Parathyroid adenoma (tissue), 2 donors: Measurements from ENCODE around the gene ACADM.
"Not testable (repeated sequence)": the region's sequence is repeated elsewhere in the genome, so short reads cannot be mapped to it uniquely, and the experiment has no call there.

ENCODE experiments used
- H2AFZ ChIP-seq: fragments of 300-600 bp; sonication (generic); one replicate; pipeline ENCODE4 v1.7.0; 2017; ENCODE audit warnings: antibody characterized with exemption, mild to moderate bottlenecking
- H3K27ac ChIP-seq: fragments of 300-600 bp; sonication (generic); one replicate; pipeline ENCODE4 v1.7.0; 2017
- H3K27me3 ChIP-seq: fragments of 300-600 bp; sonication (generic); one replicate; pipeline ENCODE4 v1.7.0; 2017; ENCODE audit warnings: low read length; ENCODE audit not compliant: control insufficient read depth, insufficient read depth
- H3K36me3 ChIP-seq: fragments of 300-600 bp; sonication (generic); one replicate; pipeline ENCODE4 v1.7.0; 2017; ENCODE audit warnings: low read length; ENCODE audit not compliant: control insufficient read depth, insufficient read depth
- H3K4me1 ChIP-seq: fragments of 300-600 bp; sonication (generic); one replicate; pipeline ENCODE4 v1.7.0; 2017; ENCODE audit warnings: control low read depth
- H3K4me2 ChIP-seq: fragments of 300-600 bp; sonication (generic); one replicate; pipeline ENCODE4 v1.7.0; 2017; ENCODE audit warnings: low read length
- H3K4me3 ChIP-seq: fragments of 300-600 bp; sonication (generic); one replicate; pipeline ENCODE4 v1.7.0; 2017; ENCODE audit warnings: low read depth, low read length
- H3K79me2 ChIP-seq: fragments of 300-600 bp; sonication (generic); one replicate; pipeline ENCODE4 v1.7.0; 2017; ENCODE audit warnings: control low read depth
- H3K9ac ChIP-seq: fragments of 300-600 bp; sonication (generic); one replicate; pipeline ENCODE4 v1.7.0; 2017; ENCODE audit warnings: mild to moderate bottlenecking
- H3K9me3 ChIP-seq: fragments of 300-600 bp; sonication (generic); one replicate; pipeline ENCODE4 v1.7.0; 2017; ENCODE audit warnings: low read length; ENCODE audit not compliant: control insufficient read depth
- TF ChIP-seq, protein P1 (sequence below): fragments of 300-600 bp; sonication (generic); IDR thresholded peaks from one replicate; pipeline ENCODE4 v1.7.0; 2017; ENCODE audit warnings: antibody characterized with exemption, mild to moderate bottlenecking
- donor health status: primary hyperparathyroidism.

The ACADM gene

DNA sequence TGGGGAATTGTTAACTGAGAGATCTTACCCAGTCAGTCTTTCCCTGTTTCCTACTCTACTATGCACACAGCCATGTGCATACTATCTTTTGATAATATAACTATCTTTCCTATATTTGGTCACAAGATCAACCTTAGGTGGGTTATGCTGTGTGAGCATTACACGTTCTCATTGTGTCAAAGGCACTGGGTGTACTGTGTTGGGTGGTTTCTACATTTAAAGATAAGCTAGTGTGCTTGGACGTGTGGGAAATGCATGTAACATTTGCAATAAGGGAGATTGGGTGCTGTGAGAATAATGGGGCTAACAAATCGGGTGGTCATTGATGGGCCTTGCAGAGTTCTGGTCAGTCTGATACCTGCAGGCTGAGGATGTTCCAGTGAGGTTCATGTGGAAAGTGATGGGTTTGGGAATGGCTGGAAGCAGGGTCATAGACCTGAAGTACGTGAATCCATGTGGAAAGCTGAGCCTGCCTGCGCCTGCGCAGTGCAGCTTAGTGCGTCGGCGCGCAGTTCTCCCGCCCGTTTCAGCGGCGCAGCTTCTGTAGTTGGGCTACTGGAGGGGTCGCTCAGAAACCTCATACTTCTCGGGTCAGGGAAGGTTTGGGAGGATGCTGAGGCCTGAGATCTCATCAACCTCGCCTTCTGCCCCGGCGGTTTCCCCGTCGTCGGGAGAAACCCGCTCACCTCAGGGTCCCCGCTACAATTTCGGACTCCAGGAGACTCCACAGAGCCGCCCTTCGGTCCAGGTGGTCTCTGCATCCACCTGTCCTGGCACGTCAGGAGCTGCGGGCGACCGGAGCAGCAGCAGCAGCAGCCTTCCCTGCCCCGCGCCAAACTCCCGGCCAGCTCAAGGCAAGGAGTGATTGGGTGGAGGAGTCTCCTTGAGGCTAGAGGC, 72.1 kb downstream of the ACADM start, which contains the start of gene MSH4:
MSH4 (plus strand) TSS at position 507 of the 897 bp plus-strand sequence; CDS start at position 611, 104 bp downstream.
- Histone ChIP-seq H2AFZ (peak within 1 kb of the TSS; percentile 68), H3K4me2 (no peak within 1 kb of the TSS), H3K79me2 (no peaks in the 10 kb centered on the region), H3K9me3 (no peaks in the 10 kb centered on the region), H3K27me3 (no peaks in the 10 kb centered on the region), H3K4me3 (no peak within 1 kb of the TSS), H3K36me3 (no peaks in the 10 kb centered on the region), H3K9ac (no peak within 1 kb of the TSS), H3K27ac (no peak within 1 kb of the TSS), H3K4me1 (no peaks in the 10 kb centered on the region)
- TF ChIP-seq, protein P1, sequence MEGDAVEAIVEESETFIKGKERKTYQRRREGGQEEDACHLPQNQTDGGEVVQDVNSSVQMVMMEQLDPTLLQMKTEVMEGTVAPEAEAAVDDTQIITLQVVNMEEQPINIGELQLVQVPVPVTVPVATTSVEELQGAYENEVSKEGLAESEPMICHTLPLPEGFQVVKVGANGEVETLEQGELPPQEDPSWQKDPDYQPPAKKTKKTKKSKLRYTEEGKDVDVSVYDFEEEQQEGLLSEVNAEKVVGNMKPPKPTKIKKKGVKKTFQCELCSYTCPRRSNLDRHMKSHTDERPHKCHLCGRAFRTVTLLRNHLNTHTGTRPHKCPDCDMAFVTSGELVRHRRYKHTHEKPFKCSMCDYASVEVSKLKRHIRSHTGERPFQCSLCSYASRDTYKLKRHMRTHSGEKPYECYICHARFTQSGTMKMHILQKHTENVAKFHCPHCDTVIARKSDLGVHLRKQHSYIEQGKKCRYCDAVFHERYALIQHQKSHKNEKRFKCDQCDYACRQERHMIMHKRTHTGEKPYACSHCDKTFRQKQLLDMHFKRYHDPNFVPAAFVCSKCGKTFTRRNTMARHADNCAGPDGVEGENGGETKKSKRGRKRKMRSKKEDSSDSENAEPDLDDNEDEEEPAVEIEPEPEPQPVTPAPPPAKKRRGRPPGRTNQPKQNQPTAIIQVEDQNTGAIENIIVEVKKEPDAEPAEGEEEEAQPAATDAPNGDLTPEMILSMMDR: no peak

DNA sequence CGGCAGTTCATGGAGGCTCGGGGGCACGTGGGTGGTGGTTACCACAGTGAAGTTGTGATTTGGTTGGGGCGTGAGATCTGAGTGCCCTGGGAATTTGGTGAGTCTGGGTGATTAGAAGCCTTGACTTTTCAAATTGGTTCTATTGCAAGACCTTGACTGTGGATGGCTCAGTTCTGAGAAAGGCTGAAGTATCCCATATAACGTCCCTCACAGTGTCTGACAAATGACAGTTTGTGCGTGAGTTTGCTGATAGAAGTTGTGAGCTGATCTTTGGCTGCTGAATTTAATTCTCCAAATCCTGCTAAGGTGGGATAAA, 72.7 kb downstream of the ACADM start:
- Histone ChIP-seq H3K27me3 (no peaks in the 10 kb centered on the region), H3K27ac (no peak overlapping the region), H3K36me3 (no peaks in the 10 kb centered on the region), H3K4me1 (no peaks in the 10 kb centered on the region), H3K9ac (no peak overlapping the region), H3K4me2 (no peak overlapping the region), H3K79me2 (no peaks in the 10 kb centered on the region), H3K9me3 (no peaks in the 10 kb centered on the region), H2AFZ (peak overlapping the region; percentile 68), H3K4me3 (no peak overlapping the region)
- TF ChIP-seq, protein P1: no peak

DNA sequence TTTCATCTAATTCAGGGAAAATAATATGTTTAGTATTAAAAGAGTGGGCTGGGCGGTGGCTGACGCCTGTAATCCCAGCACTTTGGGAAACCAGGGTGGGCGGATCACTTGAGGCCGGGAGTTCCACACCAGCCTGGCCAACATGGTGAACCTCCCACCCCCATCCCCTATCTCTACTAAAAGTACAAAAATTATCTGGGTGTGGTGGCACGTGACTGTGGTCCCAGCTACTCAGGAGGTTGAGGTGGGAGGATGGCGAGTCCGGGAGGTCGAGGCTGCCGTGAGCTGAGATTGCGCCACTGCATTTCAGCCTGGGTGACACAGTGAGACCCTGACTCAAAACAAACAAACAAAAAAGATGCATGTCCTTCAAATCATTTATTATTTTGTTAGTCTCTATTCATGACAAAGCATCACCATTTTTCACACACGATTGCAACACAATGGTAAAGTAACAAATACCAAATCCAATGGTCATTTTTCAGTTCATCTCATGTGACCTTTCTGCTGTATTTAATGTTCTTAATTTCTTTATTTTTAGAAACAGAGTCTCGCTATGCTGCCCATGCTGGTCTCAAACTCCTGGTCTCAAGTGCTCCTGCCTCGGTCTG, 73.2 kb downstream of the ACADM start:
- TF ChIP-seq, protein P1: no peak
- H3K79me2 ChIP-seq: no peaks in the 10 kb centered on the region
- no peak overlapping the region for H3K4me3 ChIP-seq
- H3K27ac ChIP-seq: no peak overlapping the region
- H3K36me3 ChIP-seq: no peaks in the 10 kb centered on the region
- no peak overlapping the region for H3K9ac ChIP-seq
- H3K4me2 ChIP-seq: no peak overlapping the region
- no peaks in the 10 kb centered on the region for H3K27me3 ChIP-seq
- H3K9me3 ChIP-seq: no peaks in the 10 kb centered on the region
- no peak overlapping the region for H2AFZ ChIP-seq
- no peaks in the 10 kb centered on the region for H3K4me1 ChIP-seq

DNA sequence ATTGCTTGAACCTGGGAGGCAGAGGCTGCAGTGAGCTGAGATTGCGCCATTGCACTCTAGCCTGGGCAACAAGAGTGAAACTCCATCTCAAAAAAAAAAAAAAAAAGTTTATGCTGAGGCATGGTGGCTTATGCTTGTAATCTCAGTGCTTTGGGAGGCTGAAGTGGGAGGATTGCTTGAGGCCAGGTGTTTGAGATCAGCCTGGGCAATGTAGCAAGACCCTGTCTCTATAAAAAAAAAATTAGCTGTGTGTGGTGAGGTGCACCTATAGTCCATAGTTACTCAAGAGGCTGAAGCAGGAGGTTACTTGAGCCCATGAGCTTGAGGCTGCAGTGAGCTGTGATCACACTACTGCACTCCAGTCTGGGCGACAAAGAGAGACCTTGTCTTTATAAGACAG, 77.0 kb downstream of the ACADM start:
- not testable (repeated sequence) for H3K9me3 ChIP-seq, H3K27me3 ChIP-seq, H3K4me3 ChIP-seq, H3K79me2 ChIP-seq, H2AFZ ChIP-seq, H3K36me3 ChIP-seq, H3K27ac ChIP-seq, H3K9ac ChIP-seq, H3K4me2 ChIP-seq, H3K4me1 ChIP-seq

DNA sequence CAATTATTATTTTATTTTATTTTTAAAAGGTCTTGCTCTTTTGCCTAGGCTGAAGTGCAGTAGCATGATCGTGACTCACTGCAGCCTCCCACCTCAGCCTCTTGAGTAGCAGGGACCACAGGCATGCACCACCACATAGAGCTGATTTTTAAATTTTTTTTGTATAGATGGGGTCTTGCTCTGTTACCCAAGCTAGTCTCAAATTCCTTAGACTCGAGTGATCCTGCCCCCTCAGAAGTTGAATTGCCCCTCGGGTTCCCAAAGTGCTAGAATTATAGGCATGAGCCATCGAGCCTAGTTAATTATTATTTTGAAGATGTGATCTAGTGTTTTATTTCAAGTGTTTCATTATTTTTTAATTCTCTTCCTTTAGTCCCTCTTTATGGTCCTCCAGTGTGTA, 84.4 kb downstream of the ACADM start:
- H3K27ac ChIP-seq: no peak overlapping the region
- no peaks in the 10 kb centered on the region for H3K79me2 ChIP-seq
- no peak overlapping the region for H2AFZ ChIP-seq
- no peak overlapping the region for H3K4me2 ChIP-seq
- H3K4me3 ChIP-seq: no peak overlapping the region
- H3K36me3 ChIP-seq: no peaks in the 10 kb centered on the region
- no peak overlapping the region for H3K9ac ChIP-seq
- TF ChIP-seq, protein P1: no peak
- H3K4me1 ChIP-seq: no peaks in the 10 kb centered on the region
- H3K9me3 ChIP-seq: no peaks in the 10 kb centered on the region
- H3K27me3 ChIP-seq: no peaks in the 10 kb centered on the region

DNA sequence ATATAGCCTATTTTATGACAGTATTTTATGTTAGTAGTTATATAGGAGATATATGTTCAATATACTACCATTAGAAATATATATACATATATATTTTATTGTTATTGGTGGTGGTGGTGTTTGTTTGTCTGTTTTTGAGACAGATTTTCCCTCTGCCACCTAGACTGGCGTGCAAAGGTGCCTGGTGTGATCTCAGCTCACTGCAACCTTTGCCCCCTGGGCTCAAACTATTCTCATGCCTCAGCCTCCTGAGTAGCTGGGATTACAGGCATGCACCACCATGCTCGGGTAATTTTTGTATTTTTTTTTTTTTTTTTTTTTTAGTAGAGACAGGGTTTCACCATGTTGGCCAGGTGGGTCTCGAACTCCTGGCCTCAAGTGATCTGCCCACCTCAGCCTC, 85.6 kb downstream of the ACADM start:
- H3K79me2 ChIP-seq, H3K27me3 ChIP-seq, H3K27ac ChIP-seq, H3K36me3 ChIP-seq, H3K4me3 ChIP-seq, H3K4me2 ChIP-seq, H3K4me1 ChIP-seq, H3K9ac ChIP-seq, H2AFZ ChIP-seq, H3K9me3 ChIP-seq: not testable (repeated sequence)
